Measurements from ENCODE around the gene ANKRD44.
A peak's percentile ranks its signal among the peaks of the same experiment; 100 is the strongest.

ANKRD44 gene

GRCh38 chr2:197140045-197140444, 170.5 kb downstream of the ANKRD44 start:
- Histone ChIP-seq H3F3A (ENCODE audit: insufficient read depth, low read length) (peaks cover 4% of the 10 kb centered on the region; the same call in 1 of the 2 replicates), H4K20me1 (ENCODE audit: insufficient read depth, low read length) (no peaks in the 10 kb centered on the region), H3K27ac (ENCODE audit: low read depth, low read length, poor library complexity, severe bottlenecking) (no peak overlapping the region), H3K9me3 (ENCODE audit: low read length) (no peaks in the 10 kb centered on the region), H3K27me3 (ENCODE audit: insufficient read depth, low read length) (no peaks in the 10 kb centered on the region), H3K4me2 (ENCODE audit: low read length) (no peak overlapping the region), H3K4me3 (ENCODE audit: low read depth, low read length, poor library complexity, severe bottlenecking) (no peak overlapping the region), H3K9me2 (ENCODE audit: low read depth, low read length) (no peaks in the 10 kb centered on the region), H3K36me3 (ENCODE audit: insufficient read depth, low read length) (0 out of 2 replicates have a peak, but pooled peaks cover 8% of the 10 kb centered on the region), H3K4me1 (ENCODE audit: insufficient read depth, low read length, severe bottlenecking) (peaks cover 67% of the 10 kb centered on the region), H3K9ac (ENCODE audit: low read length) (no peak overlapping the region), H2AFZ (ENCODE audit: low read length) (no peak overlapping the region), H3K79me2 (ENCODE audit: insufficient read depth, low read length) (no peaks in the 10 kb centered on the region)
- TF ChIP-seq CTCF (IDR thresholded peaks at IDR 0.05; ENCODE audit: low read length) (no peak), EZH2 (IDR thresholded peaks at IDR 0.05; ENCODE audit: borderline replicate concordance, low read length) (no peak)

- no peak overlapping the region; the same call in 1 of the 2 replicates for H3K4me2 ChIP-seq (ENCODE audit: low read length)
Measured at GRCh38 chr2:197138506-197138905, 172.1 kb downstream of the ANKRD44 start.

GRCh38 chr2:197137826-197138477, 172.6 kb downstream of the ANKRD44 start:
- Histone ChIP-seq H3K9ac (ENCODE audit: low read length) (no peak overlapping the region; the same call in 1 of the 2 replicates), H3K36me3 (ENCODE audit: insufficient read depth, low read length) (peaks cover 3% of the 10 kb centered on the region; the same call in 1 of the 2 replicates), H3K27ac (ENCODE audit: low read depth, low read length, poor library complexity, severe bottlenecking) (peak overlapping the region; percentile 54), H3K4me1 (ENCODE audit: insufficient read depth, low read length, severe bottlenecking) (peaks cover 56% of the 10 kb centered on the region), H3K9me2 (ENCODE audit: low read depth, low read length) (no peaks in the 10 kb centered on the region), H2AFZ (ENCODE audit: low read length) (no peak overlapping the region), H4K20me1 (ENCODE audit: insufficient read depth, low read length) (no peaks in the 10 kb centered on the region), H3K4me3 (ENCODE audit: low read depth, low read length, poor library complexity, severe bottlenecking) (no peak overlapping the region), H3F3A (ENCODE audit: insufficient read depth, low read length) (no peaks in the 10 kb centered on the region), H3K79me2 (ENCODE audit: insufficient read depth, low read length) (no peaks in the 10 kb centered on the region), H3K9me3 (ENCODE audit: low read length) (no peaks in the 10 kb centered on the region), H3K4me2 (ENCODE audit: low read length) (no peak overlapping the region), H3K27me3 (ENCODE audit: insufficient read depth, low read length) (no peaks in the 10 kb centered on the region)
- TF ChIP-seq CTCF (IDR thresholded peaks at IDR 0.05; ENCODE audit: low read length) (no peak), EZH2 (IDR thresholded peaks at IDR 0.05; ENCODE audit: borderline replicate concordance, low read length) (no peak)

More at GRCh38 chr2:197138506-197138905, 172.1 kb downstream of the ANKRD44 start:
- Histone ChIP-seq H3K4me1 (ENCODE audit: insufficient read depth, low read length, severe bottlenecking) (peaks cover 54% of the 10 kb centered on the region), H3K9me3 (ENCODE audit: low read length) (no peaks in the 10 kb centered on the region), H3K4me3 (ENCODE audit: low read depth, low read length, poor library complexity, severe bottlenecking) (no peak overlapping the region), H4K20me1 (ENCODE audit: insufficient read depth, low read length) (no peaks in the 10 kb centered on the region), H3K36me3 (ENCODE audit: insufficient read depth, low read length) (no peaks in the 10 kb centered on the region), H2AFZ (ENCODE audit: low read length) (no peak overlapping the region), H3F3A (ENCODE audit: insufficient read depth, low read length) (no peaks in the 10 kb centered on the region), H3K27me3 (ENCODE audit: insufficient read depth, low read length) (no peaks in the 10 kb centered on the region), H3K79me2 (ENCODE audit: insufficient read depth, low read length) (no peaks in the 10 kb centered on the region), H3K27ac (ENCODE audit: low read depth, low read length, poor library complexity, severe bottlenecking) (peak overlapping the region; percentile 54), H3K9ac (ENCODE audit: low read length) (no peak overlapping the region; the same call in 1 of the 2 replicates), H3K9me2 (ENCODE audit: low read depth, low read length) (no peaks in the 10 kb centered on the region)
- TF ChIP-seq EZH2 (IDR thresholded peaks at IDR 0.05; ENCODE audit: borderline replicate concordance, low read length): no peak
- no peak for TF ChIP-seq CTCF (IDR thresholded peaks at IDR 0.05; ENCODE audit: low read length)
